ENCODE results near the gene CERS6.

DNA sequence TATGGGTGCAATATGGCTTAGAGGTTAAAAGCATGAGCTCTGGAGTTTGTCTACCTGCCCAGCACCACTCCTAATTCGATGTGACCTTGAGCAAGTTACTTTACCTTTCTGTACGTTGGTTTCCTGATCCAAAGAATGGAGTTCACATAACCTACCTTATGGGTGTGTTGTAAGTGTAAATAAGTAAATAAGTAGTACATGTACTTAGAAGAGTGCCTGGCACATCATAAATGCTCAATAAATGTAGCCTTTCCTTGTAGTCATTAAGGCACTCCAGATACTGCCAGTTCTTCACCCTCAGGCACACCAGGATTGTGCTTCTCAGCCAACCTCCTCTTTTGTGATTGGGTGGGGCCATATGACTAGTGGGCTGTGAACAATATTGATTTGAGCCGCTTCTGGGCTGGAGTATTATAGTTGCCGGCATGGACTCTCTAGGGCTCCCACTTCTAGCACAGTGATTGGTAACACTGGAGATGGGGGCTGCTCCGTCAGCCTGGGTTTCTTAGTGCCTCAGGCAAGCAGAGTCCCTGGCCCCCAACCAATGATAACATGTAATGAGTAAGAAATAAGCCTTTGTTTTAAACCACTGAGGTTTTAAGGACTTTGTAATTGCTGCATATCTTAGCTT lies 244.7 kb downstream of the CERS6 start:
- TF ChIP-seq, protein P1, sequence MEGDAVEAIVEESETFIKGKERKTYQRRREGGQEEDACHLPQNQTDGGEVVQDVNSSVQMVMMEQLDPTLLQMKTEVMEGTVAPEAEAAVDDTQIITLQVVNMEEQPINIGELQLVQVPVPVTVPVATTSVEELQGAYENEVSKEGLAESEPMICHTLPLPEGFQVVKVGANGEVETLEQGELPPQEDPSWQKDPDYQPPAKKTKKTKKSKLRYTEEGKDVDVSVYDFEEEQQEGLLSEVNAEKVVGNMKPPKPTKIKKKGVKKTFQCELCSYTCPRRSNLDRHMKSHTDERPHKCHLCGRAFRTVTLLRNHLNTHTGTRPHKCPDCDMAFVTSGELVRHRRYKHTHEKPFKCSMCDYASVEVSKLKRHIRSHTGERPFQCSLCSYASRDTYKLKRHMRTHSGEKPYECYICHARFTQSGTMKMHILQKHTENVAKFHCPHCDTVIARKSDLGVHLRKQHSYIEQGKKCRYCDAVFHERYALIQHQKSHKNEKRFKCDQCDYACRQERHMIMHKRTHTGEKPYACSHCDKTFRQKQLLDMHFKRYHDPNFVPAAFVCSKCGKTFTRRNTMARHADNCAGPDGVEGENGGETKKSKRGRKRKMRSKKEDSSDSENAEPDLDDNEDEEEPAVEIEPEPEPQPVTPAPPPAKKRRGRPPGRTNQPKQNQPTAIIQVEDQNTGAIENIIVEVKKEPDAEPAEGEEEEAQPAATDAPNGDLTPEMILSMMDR (IDR thresholded peaks at IDR 0.05), result no peak
- no peak for TF ChIP-seq POLR2A (IDR thresholded peaks at IDR 0.05)
